Measurements from ENCODE around the gene KLF15.

KLF15 gene

DNA sequence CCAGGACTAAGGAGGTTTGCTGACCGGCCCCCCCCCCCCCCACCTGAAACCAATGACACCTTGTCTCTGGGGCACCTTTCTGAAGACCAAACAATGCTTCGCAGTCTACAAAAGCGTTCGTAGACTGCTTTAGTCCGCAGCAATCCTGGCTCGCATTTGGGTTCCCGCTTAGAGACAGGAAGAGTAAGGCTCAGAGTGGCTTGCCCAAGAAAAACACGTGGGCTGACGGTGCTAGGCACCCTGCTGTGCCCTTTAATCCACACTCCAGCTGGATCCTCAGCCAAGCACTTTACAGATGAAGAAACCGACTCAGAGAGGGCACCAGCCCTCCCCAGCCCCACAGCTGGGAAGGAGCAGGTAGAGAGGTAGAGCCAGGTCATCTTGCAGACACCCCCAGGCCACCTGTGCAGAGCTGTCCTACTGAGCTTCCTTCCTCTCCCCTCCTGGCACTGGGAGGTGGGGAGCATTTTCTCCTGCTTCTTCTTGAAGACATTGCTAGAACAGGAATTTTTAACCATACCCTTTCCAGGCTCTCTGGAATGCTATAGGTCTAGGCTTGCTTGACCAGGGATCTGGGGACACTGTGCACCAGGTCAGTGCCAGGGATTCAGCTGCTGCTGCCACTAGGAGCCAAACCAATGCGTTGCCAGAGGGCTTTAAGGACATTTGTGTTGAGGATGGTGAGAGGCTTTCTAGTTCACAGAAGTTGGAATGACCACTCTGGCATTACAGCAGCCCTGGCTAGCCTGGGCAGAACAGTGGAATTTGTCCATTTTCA, 1.0 kb upstream of the KLF15 start:
- H3K36me3 Mint-ChIP-seq (ENCODE audit: low read depth) = no peaks in the 10 kb centered on the region
- peaks cover 36% of the 10 kb centered on the region for H3K4me1 Mint-ChIP-seq
- no peak overlapping the region for H3K27ac Mint-ChIP-seq
- TF ChIP-seq, protein P1, sequence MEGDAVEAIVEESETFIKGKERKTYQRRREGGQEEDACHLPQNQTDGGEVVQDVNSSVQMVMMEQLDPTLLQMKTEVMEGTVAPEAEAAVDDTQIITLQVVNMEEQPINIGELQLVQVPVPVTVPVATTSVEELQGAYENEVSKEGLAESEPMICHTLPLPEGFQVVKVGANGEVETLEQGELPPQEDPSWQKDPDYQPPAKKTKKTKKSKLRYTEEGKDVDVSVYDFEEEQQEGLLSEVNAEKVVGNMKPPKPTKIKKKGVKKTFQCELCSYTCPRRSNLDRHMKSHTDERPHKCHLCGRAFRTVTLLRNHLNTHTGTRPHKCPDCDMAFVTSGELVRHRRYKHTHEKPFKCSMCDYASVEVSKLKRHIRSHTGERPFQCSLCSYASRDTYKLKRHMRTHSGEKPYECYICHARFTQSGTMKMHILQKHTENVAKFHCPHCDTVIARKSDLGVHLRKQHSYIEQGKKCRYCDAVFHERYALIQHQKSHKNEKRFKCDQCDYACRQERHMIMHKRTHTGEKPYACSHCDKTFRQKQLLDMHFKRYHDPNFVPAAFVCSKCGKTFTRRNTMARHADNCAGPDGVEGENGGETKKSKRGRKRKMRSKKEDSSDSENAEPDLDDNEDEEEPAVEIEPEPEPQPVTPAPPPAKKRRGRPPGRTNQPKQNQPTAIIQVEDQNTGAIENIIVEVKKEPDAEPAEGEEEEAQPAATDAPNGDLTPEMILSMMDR (IDR thresholded peaks at IDR 0.05) = no peak
- DNase-seq = no peak
- peak overlapping the region; percentile 84 for H3K4me3 Mint-ChIP-seq
- H3K9me3 Mint-ChIP-seq = no peaks in the 10 kb centered on the region
- peaks cover 36% of the 10 kb centered on the region for H3K27me3 Mint-ChIP-seq (ENCODE audit: low read depth, poor library complexity)

DNA sequence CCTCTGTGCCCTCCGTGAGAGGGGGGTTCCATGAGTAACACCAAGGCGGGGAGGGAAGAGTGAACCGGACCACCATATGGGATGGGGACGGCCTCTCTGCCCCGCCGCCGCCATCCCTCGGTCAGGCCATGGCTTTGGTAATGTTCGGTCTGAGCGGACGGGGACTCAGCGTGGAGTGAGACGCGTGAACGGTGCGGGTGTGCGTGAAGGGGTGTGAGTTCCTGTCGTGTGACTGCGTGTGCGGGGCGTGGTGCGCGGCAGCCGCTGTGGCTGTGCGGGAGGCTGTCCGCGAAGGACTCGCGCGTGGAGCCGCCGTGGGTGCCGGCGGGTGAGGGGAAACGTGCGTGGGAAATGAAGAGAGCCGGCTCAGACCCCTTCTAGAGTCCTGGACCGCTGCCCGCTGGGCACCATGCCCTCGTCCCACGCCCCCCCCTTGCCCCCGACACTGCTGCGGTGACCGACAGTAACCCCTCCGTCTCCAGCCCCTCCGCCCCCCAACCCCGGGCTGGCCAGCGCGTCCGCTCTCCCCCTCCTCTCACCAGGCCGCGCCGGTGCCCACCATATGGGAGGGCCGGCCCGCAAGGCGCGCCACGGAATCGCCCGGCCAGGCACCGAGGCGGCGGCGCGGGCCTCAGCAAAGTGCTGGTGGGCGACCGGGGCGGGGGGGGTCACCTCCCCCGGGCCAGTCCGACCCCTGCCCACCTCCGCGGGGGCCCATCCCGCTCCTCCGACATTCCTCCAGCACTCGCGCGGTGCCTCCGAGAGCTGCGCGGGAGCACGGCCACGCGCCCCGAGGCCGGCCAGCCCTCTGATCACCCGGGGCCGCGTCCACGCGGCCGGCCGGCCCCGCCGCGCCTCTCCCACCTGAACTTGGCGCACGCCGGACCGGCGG, 589 bp downstream of the KLF15 start:
- peak; percentile 49 for DNase-seq
- peak overlapping the region; percentile 61 for H3K27ac Mint-ChIP-seq
- TF ChIP-seq, protein P1 (IDR thresholded peaks at IDR 0.05) = no peak
- peaks cover 26% of the 10 kb centered on the region for H3K27me3 Mint-ChIP-seq (ENCODE audit: low read depth, poor library complexity)
- H3K36me3 Mint-ChIP-seq (ENCODE audit: low read depth) = no peaks in the 10 kb centered on the region
- peak overlapping the region; percentile 94 for H3K4me3 Mint-ChIP-seq
- H3K9me3 Mint-ChIP-seq = no peaks in the 10 kb centered on the region
- peaks cover 40% of the 10 kb centered on the region for H3K4me1 Mint-ChIP-seq

DNA sequence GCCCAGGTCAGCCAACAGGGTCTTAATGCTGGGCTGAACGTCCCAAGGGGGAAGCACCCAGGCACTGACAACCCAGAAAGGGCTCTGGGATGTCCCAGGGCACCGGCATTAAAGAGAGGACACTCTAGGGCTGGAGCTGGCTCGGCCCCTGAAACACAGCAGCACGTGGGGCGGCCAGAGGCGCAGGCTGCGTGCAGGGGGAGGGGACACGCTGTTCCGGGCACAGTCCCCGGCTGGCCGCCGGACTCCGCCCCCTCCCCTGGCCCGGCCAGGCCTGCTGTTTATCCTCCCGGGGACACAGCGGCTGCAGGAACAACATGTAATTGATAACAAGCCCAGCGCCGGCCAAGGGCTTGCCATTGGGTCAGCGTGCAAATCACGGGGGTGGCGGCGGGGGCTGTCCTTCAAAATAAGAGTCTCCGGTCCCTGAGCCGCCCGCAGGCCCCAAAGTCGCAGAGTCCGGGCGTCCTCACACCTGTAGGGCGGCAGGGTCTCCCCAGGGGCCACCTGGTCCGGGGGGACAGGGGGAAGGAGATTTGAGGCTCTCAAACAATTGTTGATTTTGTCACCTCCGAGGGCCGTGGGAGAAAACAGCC, 1.3 kb downstream of the KLF15 start:
- no peaks in the 10 kb centered on the region for H3K36me3 Mint-ChIP-seq (ENCODE audit: low read depth)
- peaks cover 22% of the 10 kb centered on the region for H3K27me3 Mint-ChIP-seq (ENCODE audit: low read depth, poor library complexity)
- DNase-seq = peak; percentile 84
- peaks cover 40% of the 10 kb centered on the region for H3K4me1 Mint-ChIP-seq
- TF ChIP-seq, protein P1 (IDR thresholded peaks at IDR 0.05) = no peak
- H3K27ac Mint-ChIP-seq = peak overlapping the region; percentile 61
- no peaks in the 10 kb centered on the region for H3K9me3 Mint-ChIP-seq
- H3K4me3 Mint-ChIP-seq = peak overlapping the region; percentile 94

DNA sequence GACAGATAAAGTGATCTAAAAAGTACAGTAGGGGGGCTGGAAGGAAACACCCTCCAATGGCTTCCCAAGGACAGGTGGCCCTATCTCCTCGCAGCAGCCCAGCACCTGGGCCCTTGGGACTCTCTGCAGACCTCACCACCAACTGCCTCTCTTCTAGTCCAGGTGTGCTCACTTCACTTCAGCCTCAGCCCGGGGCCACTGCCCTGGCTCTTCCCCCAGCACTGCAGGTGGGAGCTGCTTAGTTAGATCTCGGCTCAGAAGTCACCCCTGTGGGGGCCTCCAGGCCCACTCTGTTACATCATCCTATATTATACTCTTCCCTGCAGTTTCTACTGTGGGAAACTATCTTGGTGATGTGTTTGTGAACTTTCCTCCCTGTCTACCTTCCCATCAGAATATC, 2.0 kb downstream of the KLF15 start:
- H3K36me3 Mint-ChIP-seq (ENCODE audit: low read depth) = peaks cover 4% of the 10 kb centered on the region
- H3K27me3 Mint-ChIP-seq (ENCODE audit: low read depth, poor library complexity) = peaks cover 21% of the 10 kb centered on the region
- no peak overlapping the region for H3K27ac Mint-ChIP-seq
- peaks cover 40% of the 10 kb centered on the region for H3K4me1 Mint-ChIP-seq
- H3K9me3 Mint-ChIP-seq = no peaks in the 10 kb centered on the region
- TF ChIP-seq, protein P1 (IDR thresholded peaks at IDR 0.05) = no peak
- DNase-seq = no peak
- peak overlapping the region; percentile 94 for H3K4me3 Mint-ChIP-seq

DNA sequence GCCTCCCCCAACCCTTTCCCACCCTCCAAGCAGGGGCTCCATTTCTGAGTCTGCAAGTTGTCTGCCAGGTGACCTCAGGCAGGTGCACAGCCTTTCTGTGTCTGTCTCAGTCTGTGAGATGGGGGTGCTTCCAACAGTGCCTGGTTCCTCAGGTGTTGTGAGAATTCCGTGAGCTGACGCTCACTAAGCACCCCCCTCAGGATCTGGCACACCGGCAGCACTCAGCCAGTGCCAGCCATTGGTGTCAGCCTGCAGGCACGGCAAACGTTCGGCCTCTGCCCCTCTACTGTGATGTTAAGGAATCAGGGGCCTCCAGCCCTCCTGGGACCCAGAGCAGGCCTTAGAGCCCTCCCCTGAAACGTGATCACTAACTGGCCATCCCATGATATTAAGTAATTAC, 2.4 kb downstream of the KLF15 start:
- Mint-ChIP-seq H3K27ac (no peak overlapping the region), H3K4me1 (peaks cover 40% of the 10 kb centered on the region), H3K4me3 (no peak overlapping the region), H3K36me3 (ENCODE audit: low read depth) (peaks cover 4% of the 10 kb centered on the region), H3K9me3 (no peaks in the 10 kb centered on the region), H3K27me3 (ENCODE audit: low read depth, poor library complexity) (peaks cover 16% of the 10 kb centered on the region)
- TF ChIP-seq, protein P1 (IDR thresholded peaks at IDR 0.05) = no peak
- DNase-seq = no peak

Measured in nephron progenitor cell (in vitro differentiated cells).